Measurements from ENCODE around the gene LONP2. TPM values are rescaled to one million over a fixed set of nuclear protein-coding genes. Genes with fewer than 3 reads are reported as not detected.
"Not testable (repeated sequence)": the region's sequence is repeated elsewhere in the genome, so short reads cannot be mapped to it uniquely, and the experiment has no call there.

LONP2 gene
- total and polyA plus RNA-seq, 5 donors = 29.3 to 79.3 (median 75.5) TPM

DNA sequence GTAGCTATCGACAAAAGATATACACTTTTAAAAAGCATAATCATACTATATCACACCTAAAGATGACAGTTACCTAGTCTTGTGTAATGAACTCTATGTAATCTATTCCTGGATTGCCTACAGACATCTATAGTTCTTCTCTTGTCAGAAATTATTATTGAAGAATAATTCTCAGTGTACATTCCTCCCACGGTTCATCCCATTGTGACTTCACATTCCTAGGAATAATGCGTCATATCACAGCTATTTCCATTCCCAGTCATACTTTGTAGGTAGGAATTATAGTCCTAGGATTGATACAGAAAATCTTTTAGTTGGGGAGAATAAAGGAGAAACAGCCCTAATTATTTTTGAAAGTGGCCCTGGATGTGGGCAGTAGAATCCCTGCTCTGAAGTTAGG, 47.2 kb downstream of the LONP2 start:
- no peak for DNase-seq
- Histone ChIP-seq H3K4me1 (ENCODE audit: control insufficient read depth, insufficient read depth, low read length) (no peaks in the 10 kb centered on the region), H3K4me3 (ENCODE audit: low read length) (no peak overlapping the region), H3K9me3 (ENCODE audit: control insufficient read depth, low read length) (no peaks in the 10 kb centered on the region), H3K27ac (ENCODE audit: low read length) (no peak overlapping the region), H3K27me3 (ENCODE audit: control insufficient read depth, insufficient read depth) (no peaks in the 10 kb centered on the region)
- ATAC-seq = no peak
- 93% methylated on average over 3 of the region's 3 CpGs for WGBS
- intact Hi-C loops (cut with DNase I) = no loop called here

DNA sequence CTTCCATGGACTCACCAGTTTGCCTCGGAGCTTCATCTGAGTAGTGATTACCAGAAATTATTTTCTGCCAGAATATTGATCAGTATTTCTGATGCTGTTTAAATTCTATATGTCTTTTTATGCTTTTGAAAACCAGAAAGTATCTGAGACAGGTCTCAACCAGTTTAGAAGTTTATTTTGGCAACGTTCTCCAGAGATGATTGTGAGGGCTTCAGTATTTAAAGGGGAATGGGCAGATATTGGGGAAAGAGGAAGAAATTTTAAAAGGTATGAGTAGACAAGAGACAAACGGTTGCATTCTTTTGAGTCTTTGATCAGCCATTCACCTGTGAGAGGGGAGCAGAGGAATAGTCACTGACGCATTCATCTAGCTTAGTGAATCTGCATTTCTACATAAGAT, 47.7 kb downstream of the LONP2 start:
- no peak overlapping the region for H3K4me3 ChIP-seq (ENCODE audit: low read length)
- no peaks in the 10 kb centered on the region for H3K9me3 ChIP-seq (ENCODE audit: control insufficient read depth, low read length)
- intact Hi-C loops (cut with DNase I) = no loop called here
- H3K4me1 ChIP-seq (ENCODE audit: control insufficient read depth, insufficient read depth, low read length) = no peaks in the 10 kb centered on the region
- H3K27me3 ChIP-seq (ENCODE audit: control insufficient read depth, insufficient read depth) = no peaks in the 10 kb centered on the region
- WGBS = 80% methylated on average over 4 of the region's 4 CpGs
- ATAC-seq (no peak), DNase-seq (no peak)
- H3K27ac ChIP-seq (ENCODE audit: low read length) = no peak overlapping the region

DNA sequence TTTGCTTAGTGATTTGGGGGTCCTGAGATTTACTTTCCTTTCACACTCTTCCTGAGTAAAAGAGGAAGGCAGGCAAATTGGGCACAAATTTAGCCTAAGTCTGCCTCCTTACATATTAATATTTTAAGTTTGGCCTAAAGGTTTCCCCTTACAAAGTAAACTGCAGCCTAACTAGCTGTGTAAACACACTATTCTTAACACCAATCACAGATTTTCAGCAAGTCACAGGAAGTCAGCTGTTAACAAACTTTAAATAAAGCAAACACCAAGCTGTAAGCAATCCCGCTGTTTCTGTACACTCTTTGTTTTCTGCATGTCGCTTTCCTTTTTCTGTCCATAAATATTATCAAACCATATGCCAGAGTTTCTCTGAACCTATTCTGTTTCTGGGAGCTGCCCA, 48.4 kb downstream of the LONP2 start:
- Histone ChIP-seq H3K27ac (ENCODE audit: low read length) (no peak overlapping the region), H3K4me3 (ENCODE audit: low read length) (no peak overlapping the region), H3K27me3 (ENCODE audit: control insufficient read depth, insufficient read depth) (no peaks in the 10 kb centered on the region), H3K9me3 (ENCODE audit: control insufficient read depth, low read length) (no peaks in the 10 kb centered on the region), H3K4me1 (ENCODE audit: control insufficient read depth, insufficient read depth, low read length) (no peaks in the 10 kb centered on the region)
- WGBS = 79% methylated on average over 2 of the region's 2 CpGs
- DNase-seq (no peak), ATAC-seq (no peak)
- intact Hi-C loops (cut with DNase I) = no loop called here

GRCh38 chr16:48294724-48295123, 50.6 kb downstream of the LONP2 start:
- intact Hi-C loops (cut with DNase I) = no loop called here
- H3K4me1 ChIP-seq (ENCODE audit: control insufficient read depth, insufficient read depth, low read length) = no peaks in the 10 kb centered on the region
- no peak overlapping the region for H3K4me3 ChIP-seq (ENCODE audit: low read length)
- H3K27ac ChIP-seq (ENCODE audit: low read length) = no peak overlapping the region
- H3K9me3 ChIP-seq (ENCODE audit: control insufficient read depth, low read length) = no peaks in the 10 kb centered on the region
- 90% methylated on average over 1 of the region's 1 CpG for WGBS
- H3K27me3 ChIP-seq (ENCODE audit: control insufficient read depth, insufficient read depth) = no peaks in the 10 kb centered on the region
- no peak for DNase-seq
- ATAC-seq = no peak

DNA sequence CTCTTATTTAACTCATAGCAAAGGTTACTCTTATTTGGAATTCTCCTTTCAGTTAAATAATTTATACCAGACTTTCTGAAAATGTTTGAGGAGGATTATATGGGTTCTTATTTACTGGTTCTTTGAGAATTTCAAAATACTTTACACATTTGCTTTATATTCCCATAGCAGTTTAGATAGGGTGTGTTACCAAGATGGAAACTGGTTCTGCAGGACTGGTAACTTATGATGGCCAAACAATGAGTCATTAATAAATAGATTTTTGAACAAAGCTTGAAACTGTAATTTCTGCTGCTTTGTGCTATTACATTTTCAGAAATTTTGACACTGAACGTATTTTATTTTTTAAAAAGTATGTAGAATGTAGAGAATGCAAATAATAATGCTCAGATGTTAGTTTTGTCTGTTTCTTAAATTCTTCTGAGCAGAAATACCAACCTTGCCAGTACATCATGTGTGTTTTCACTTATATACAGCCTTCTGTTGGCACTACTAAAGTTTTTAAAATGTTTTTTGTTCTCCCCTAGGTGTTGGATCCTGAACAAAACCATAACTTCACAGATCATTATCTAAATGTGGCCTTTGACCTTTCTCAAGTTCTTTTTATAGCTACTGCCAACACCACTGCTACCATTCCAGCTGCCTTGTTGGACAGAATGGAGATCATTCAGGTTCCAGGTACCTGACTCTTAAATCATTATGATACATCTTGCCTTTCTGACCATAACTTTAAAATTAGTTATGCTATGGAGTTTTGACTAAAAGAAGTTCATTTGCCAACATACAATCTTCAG, 51.6 kb downstream of the LONP2 start:
- Histone ChIP-seq H3K4me3 (ENCODE audit: low read length) (no peak overlapping the region), H3K9me3 (ENCODE audit: control insufficient read depth, low read length) (no peaks in the 10 kb centered on the region), H3K27me3 (ENCODE audit: control insufficient read depth, insufficient read depth) (no peaks in the 10 kb centered on the region), H3K4me1 (ENCODE audit: control insufficient read depth, insufficient read depth, low read length) (no peaks in the 10 kb centered on the region), H3K27ac (ENCODE audit: low read length) (no peak overlapping the region)
- 96% methylated on average over 1 of the region's 1 CpG for WGBS
- ATAC-seq (no peak), DNase-seq (no peak)
- intact Hi-C loops (cut with DNase I) = no loop called here

GRCh38 chr16:48299471-48299870, 55.4 kb downstream of the LONP2 start:
- ATAC-seq = no peak
- 97% methylated on average over 4 of the region's 4 CpGs for WGBS

DNA sequence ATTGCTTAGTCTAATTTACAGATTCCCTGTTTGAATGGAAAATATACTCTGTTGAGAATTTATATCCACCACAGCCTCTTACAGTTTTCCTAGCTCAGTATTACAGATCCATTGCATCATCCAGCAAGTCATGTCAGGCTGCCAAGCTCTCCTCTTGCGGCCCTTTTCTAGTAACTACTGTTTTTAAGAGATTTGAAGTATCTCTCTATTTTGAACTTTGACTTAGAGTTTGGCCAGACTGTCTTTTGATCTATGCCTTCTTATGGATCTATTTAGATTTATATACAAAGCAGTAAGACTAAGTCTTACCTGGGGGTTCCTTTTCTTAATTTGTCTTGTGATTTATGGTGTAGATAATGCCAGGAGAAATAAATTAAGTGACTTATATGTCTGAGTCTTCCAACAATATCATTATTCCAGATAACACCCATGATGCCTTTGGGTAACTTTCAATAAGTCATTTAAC, 56.3 kb downstream of the LONP2 start:
- Histone ChIP-seq H3K9me3 (ENCODE audit: control insufficient read depth, low read length) (no peaks in the 10 kb centered on the region), H3K4me1 (ENCODE audit: control insufficient read depth, insufficient read depth, low read length) (no peaks in the 10 kb centered on the region), H3K27me3 (ENCODE audit: control insufficient read depth, insufficient read depth) (no peaks in the 10 kb centered on the region), H3K4me3 (ENCODE audit: low read length) (no peak overlapping the region), H3K27ac (ENCODE audit: low read length) (no peak overlapping the region)
- ATAC-seq = no peak
- peak in 2 of 3 donors; percentile 33 to 61 for DNase-seq
- WGBS = 63% methylated on average over 1 of the region's 1 CpG
- intact Hi-C loops (cut with DNase I) = no loop called here

More at GRCh38 chr16:48299471-48299870, 55.4 kb downstream of the LONP2 start:
- Histone ChIP-seq H3K27me3 (ENCODE audit: control insufficient read depth, insufficient read depth) (no peaks in the 10 kb centered on the region), H3K4me3 (ENCODE audit: low read length) (no peak overlapping the region), H3K4me1 (ENCODE audit: control insufficient read depth, insufficient read depth, low read length) (no peaks in the 10 kb centered on the region), H3K27ac (ENCODE audit: low read length) (no peak overlapping the region), H3K9me3 (ENCODE audit: control insufficient read depth, low read length) (no peaks in the 10 kb centered on the region)
- no peak for DNase-seq
- intact Hi-C loops (cut with DNase I) = no loop called here

- DNase-seq = no peak
- H3K4me3 ChIP-seq (ENCODE audit: low read length) = no peak overlapping the region
- intact Hi-C loops (cut with DNase I) = no loop called here
- H3K27ac ChIP-seq (ENCODE audit: low read length) = no peak overlapping the region
- WGBS = 98% methylated on average over 7 of the region's 7 CpGs
- no peak for ATAC-seq
- H3K27me3 ChIP-seq (ENCODE audit: control insufficient read depth, insufficient read depth) = no peaks in the 10 kb centered on the region
- no peaks in the 10 kb centered on the region for H3K4me1 ChIP-seq (ENCODE audit: control insufficient read depth, insufficient read depth, low read length)
- H3K9me3 ChIP-seq (ENCODE audit: control insufficient read depth, low read length) = peaks cover 2% of the 10 kb centered on the region
Observed at GRCh38 chr16:48308535-48308934, 64.4 kb downstream of the LONP2 start.

DNA sequence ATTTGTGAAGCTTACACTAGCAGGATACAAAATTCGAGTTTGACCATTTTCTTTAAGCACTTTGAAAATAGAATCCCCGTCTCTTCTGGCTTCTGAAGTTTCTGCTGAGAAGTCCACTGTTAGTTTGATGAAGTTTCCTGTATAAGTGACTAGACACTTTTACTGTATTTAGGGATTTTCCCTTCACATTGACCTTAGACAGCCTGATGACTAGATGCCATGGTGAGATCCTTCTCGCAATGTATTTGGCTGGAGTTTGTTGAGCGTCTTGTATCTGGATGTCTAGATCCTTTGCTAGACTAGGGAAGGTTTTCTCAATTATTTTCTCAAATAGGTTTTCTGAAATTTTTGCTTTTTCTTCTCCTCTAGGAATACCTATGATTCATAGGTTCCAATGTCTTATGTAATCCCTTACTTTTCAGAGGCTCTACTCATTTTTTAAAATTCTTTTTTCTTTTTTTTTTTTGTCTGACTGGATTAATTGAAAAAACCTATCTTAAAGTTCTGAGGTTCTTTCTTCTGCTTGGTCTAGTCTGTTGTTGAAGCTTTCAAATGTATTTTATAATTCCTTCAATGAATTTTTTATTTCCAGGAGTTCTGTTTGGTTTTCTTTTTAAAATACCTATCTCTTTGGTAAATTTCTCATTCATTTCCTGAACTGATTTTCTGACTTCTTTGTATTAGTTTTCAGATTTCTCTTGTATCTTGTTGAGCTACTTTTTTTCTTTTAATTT, 67.0 kb downstream of the LONP2 start:
- Histone ChIP-seq H3K4me1 (ENCODE audit: control insufficient read depth, insufficient read depth, low read length) (no peaks in the 10 kb centered on the region), H3K4me3 (ENCODE audit: low read length) (no peak overlapping the region), H3K9me3 (ENCODE audit: control insufficient read depth, low read length) (peaks cover 2% of the 10 kb centered on the region), H3K27ac (ENCODE audit: low read length) (no peak overlapping the region), H3K27me3 (ENCODE audit: control insufficient read depth, insufficient read depth) (no peaks in the 10 kb centered on the region)
- WGBS = over 99% methylated on average over 4 of the region's 4 CpGs
- no peak for DNase-seq
- no peak for ATAC-seq
- intact Hi-C loops (cut with DNase I) = no loop called here

GRCh38 chr16:48313905-48314304, 69.8 kb downstream of the LONP2 start:
- over 99% methylated on average over 3 of the region's 3 CpGs for WGBS
- H3K4me1 ChIP-seq (ENCODE audit: control insufficient read depth, insufficient read depth, low read length); DNase-seq; H3K9me3 ChIP-seq (ENCODE audit: control insufficient read depth, low read length); ATAC-seq; intact Hi-C loops (cut with DNase I); H3K27me3 ChIP-seq (ENCODE audit: control insufficient read depth, insufficient read depth); H3K4me3 ChIP-seq (ENCODE audit: low read length); H3K27ac ChIP-seq (ENCODE audit: low read length): not testable (repeated sequence)

- Histone ChIP-seq H3K4me1 (ENCODE audit: control insufficient read depth, insufficient read depth, low read length) (peaks cover 6% of the 10 kb centered on the region), H3K27ac (ENCODE audit: low read length) (no peak overlapping the region), H3K4me3 (ENCODE audit: low read length) (no peak overlapping the region), H3K27me3 (ENCODE audit: control insufficient read depth, insufficient read depth) (no peaks in the 10 kb centered on the region), H3K9me3 (ENCODE audit: control insufficient read depth, low read length) (no peaks in the 10 kb centered on the region)
- ATAC-seq = no peak
- DNase-seq = no peak
- intact Hi-C loops (cut with DNase I) = no loop called here
- 79% methylated on average over 1 of the region's 1 CpG for WGBS
Observed at GRCh38 chr16:48317026-48317425, 72.9 kb downstream of the LONP2 start.
